Measurements from ENCODE around the gene INPP5A.
"Not testable (repeated sequence)": the region's sequence is repeated elsewhere in the genome, so short reads cannot be mapped to it uniquely, and the experiment has no call there.

INPP5A gene

DNA sequence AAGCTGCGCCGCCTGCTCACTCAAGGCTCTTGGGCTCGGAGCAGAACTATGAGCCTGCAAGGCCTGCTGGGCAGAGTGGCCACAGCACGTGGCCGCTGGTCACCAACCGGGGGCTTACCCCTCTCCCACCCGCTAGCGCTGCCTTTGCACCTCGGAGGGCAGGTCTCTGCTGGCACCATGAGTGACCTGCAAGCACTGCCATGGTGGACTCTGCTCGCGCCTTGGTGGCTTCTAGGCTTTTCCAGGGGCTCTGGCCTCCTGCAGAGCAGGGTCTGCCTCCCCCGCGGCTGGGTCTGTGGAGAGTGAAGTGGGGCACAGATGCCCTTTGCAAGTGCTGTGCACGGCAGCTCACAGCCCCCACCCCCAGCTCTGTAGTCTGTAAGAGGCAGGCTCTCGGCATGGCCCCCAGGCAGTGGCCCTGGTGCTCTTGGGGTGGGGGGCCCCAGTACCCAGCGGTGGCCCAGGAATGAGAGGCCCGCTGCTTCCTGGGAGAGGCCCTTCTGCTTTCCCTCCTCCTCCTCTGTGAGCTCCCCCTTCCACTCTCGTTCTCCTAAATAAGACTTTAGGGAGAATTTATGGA lies 119.6 kb downstream of the INPP5A start:
- no peak for DNase-seq

DNA sequence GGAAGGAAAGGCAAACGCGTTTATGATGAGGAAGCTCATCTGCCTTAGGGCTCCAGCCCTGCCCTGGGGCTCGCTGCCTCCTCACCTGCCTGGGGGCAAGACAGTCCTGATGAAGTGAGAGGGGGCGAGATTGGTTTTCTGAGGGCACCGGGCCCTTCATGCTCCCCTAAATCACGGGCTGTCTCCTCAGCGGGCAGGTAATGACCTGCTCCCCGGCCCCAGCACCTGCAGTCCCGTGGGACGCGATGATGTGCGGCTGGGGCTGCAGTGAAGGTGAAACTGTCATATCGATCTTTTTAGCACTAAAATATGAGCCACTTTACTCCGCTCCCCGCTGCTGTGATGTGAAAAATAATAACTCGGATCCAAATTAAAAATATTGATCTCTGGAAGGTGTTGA lies 120.2 kb downstream of the INPP5A start:
- DNase-seq, result no peak

DNA sequence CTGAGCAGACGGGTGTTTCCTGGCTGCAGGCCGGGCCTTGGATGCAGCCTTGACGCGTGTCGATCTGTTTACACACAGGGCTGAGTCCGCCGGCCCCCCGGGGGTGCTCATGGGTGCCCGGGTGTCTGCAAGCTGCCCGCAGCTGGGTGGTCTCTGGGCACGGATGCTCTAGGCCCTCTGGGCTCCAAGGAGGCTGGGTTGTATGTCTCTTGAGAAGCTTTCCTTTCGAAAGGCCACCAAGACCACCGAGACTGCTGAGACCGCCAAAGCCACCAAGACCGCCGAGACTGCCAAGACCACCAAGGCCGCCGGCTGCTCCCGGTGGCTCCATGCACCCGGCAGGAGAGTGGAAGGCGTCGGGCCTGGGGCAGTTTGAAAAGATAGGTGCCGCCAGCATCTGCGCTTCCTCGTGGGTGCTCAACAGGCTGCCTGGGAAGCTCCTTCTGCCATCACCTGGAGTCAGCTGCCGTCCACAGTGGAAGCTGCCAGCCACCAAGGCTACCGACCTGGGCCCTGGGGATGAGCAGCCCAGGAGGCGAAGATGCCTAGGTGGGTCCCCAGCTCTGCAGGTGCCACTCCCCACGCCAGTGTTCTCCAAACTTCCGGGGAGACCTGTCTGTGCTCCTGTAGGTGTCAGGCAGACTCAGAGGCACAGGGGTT lies 121.1 kb downstream of the INPP5A start:
- no peak for DNase-seq

DNA sequence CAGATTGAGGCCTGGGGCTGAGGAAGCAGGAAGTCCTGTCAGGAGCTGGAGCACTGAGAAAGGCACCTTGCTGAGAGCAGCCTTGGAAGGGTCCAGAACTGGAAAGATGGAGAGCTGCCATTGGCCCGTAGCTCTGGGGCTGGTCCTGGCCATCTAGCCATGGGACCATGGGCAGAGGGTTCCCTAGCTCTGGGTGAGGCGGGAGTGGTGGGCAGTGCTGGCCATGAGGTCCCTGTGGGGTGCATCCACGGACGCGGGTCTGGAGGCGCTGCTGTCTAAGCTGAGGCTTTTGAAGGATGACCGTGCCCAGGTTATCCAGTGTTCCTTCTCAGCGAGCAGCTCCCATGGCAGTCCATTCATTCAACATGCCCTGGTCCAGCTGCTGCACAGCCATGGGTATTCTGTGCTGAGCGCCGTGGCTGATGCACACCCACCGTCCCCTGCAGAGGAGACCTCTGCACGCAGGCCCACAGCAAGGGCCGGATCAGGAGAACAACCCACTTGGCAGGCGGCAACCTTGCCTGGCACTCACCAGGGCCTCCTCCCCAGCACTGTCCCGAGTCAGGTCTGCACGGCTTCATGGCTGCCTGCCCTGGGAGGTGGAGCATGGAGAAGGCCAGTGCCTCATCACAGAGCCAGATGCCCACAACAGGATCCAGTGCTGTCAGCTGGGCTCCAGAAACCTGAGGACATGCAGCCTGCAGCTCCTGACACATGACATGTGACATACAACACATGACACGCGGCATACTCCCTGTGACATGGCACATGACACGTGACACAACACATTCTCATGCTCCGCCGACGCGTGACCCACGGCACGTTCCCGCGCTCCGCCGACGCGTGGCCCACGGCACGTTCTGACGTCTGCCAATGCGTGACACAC lies 121.9 kb downstream of the INPP5A start:
- DNase-seq, result no peak

DNA sequence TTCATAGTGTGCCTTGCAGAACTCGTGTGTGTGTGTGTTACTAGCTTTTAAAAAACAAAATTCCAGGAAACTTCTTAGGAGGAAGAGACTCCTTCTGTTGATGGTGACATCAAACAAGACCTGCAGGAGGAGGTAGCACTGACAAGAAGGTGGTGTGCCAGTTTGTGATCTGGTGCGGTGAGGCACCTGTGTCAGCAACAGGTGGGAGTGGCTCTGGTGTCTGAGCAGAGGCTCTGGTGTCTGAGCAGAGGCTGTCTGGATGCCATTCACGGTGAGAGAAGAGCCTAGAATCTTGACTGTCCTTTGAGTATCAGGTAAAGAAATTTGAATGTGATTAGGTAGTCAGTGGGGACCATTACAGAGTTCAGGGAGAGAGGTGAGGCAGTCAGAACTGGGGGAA lies 122.8 kb downstream of the INPP5A start:
- DNase-seq, result no peak

DNA sequence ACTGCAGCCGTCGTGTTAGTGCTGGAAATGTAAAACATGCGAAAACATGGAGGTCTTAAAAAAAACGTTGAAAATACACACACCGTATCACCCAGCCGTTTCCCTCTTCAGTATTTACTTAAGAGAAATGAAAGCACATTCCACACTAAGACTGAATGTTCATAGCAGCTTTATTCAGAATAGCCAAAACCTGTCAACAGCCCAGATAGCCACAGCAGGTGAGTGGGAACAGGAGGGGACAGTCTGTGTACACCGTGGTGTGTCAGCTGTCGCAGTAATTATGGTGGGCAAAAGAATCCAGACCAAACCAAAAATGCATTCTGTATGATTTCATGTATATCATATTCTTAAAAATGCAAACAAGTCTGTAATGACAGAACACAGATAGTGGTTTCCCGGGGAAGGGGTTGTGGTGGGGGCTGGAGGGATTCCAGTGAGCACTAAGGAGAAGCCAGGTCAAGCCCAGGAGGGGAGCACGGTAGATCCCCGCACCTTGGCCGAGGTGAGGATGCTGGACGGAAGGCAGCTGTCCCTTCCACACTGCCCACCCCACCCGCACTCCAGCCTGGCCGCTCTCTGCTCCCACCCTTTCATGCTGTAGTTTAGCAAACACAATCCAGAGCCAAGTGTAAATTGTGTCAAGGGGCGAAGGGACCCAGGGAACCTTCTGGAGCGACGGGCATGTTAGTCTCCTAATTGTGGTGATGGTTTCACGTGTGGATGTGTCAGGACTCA lies 124.8 kb downstream of the INPP5A start:
- DNase-seq, result no peak

DNA sequence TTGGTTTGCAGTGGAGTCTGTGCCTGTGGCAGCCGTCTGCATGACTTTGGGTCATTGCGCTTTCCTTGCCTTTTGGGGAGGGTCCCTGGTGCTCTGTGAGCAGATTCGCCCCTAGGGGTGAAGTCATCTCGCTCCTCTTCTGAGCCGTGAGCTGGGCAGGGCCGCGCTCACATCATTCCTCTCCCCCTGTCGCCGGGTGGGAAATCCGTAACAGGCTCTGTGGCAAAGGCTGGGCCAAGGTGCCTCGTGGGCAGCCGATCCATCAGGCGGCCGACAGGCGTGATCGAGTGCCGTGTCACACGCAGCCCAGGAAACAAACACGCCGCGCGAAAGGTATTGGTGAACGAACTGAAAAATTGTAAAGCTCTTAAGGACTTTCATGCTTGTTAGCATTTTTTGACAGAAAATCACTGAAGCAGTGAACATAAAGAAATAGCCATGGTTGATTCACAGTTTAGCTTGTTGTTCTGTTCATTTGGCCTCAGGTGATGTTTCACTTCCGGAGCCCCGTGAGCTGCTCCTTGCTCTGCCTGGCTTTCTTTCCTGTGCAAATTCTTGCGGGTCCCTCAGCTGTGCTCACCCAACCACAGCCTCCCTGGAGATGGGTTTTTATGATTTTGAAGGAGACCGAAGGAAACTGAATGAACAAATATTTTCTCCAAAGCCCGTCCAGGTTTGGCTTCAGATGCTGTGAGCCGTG lies 126.2 kb downstream of the INPP5A start:
- peak; percentile 32 for DNase-seq

DNA sequence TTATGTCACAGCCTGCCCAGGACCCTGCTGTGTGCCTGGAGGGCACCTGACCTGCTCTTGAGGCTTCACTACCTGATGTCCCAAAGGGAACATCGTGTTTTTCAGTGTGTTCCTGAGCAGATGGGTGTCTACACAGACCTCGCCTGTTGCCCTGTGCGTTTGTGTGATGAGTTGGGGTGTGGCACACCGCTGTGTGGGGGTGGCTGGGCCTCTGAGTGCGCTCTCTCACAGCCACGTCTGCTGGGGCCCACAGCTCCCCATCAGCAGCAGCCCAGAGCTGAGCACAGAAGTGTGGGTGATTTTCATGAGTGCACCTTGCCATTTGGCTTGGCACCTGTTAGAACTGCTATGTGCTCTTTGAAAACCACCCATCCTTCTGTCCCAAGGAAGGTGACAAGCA lies 126.8 kb downstream of the INPP5A start:
- DNase-seq, result no peak

DNA sequence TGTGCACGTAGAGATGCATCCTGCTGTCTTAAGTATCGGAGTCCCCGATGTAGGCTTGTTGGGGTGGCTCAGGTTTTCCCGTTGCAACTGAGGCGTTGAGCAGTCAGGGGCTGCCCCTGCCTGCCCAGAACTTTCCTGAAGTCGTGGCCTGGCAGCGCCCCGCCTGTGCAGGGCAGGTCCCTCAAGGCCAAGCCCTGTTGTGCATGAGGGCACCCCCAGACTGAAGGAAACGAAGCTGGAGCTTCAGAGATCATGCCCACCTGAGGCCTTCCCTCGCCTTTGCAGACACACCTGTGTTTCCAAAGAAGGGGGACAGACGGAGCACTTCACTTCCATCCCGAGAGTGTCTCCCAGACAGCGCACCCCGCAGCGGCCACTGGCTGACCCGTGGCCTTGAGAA lies 127.3 kb downstream of the INPP5A start:
- no peak for DNase-seq

DNA sequence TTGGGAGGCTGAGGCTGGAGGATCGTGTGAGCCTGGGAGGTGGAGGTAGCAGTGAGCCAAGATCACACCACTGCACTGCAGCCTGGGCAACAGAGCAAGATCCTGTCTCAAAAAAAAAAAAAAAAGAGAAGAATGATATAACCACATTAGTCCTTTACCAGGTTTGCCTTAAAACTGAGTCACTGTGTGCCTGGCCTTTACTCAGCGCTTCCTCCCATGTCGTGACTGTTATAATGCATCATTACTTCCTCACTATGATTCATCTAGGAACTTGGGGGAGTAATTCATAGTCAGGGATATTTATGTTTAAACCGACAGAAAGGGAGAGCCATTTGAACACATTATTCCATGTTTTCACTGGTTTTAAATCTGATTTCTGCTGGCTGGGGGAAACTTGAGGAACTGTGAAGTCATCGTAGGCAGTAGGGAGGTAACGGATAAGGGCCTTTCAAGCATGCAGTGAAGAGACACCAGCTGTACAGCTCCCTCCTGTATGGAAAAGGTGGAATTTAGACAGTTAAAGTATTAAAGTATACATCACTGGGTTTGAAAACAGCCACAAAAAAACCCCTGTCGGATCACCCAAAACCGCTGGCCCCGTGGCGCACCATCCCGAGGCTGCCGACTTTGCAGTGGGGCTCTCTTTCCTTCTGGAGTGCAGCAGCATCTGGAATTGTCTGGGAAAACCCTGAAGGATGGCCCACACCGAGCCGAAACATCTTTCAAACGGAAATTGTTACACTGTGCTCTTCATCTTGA lies 128.5 kb downstream of the INPP5A start:
- DNase-seq, result no peak

DNA sequence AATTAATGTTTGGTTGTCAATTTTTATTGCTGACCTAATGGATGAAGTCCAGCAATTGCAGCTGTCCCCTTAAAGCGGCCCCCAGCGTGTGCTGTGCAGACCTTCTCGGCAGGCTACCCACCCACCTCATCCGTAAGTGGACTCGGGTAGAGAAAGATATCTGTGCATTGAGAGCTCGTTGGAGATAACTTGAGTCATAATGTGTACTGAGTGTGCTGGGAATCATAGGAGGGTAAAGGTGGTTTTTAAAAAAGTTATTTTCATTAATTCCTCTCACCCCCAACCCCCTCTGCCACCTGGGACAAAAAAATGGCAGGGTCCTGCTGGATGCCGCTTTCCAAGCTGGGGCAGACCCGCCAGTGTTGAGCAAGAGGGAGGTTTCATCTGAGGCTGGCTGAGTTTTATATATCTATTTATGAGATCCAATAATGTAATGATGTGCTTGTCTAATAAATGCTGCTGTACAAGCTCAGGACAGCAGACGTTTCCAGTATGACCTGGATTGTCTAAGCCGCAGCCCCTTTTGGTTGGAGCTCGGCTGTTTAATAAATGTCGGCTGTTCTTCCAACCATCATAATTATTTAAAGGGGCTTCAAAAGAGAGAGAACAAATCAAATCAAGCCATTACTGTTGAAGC lies 129.2 kb downstream of the INPP5A start:
- no peak for DNase-seq

DNA sequence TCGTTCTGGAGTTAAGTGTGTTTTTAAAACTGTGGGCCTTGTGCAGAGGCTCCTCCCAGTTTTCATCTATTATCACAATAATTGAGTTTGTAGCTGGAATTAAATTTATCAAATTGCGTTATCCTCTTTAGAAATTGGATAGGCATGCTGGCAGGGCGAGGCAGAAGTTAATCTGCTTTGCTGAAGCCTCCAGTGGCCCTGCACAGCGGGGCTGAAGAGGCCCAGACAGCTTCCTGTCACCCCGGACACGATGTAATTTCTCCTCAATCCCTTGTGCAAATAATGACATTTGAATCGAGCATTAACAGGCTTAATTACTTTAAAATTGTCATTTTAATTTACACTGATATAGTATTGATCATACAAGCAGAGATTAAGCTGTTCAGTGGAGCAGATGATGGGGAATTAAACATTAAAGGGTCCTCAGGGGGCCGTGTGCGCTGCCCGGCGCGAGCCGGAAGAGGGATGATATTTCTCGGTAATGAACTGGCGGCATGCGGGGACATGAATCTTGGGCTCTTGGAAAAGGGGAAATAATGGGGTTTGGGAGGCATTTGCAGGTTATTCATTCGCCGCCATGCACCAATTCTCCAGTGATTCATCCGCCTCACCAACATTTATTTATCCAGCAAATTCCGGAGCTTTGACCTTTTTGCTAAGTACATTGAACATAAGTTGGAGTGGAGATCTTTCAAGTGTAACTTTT lies 129.9 kb downstream of the INPP5A start:
- peak; percentile 39 for DNase-seq

DNA sequence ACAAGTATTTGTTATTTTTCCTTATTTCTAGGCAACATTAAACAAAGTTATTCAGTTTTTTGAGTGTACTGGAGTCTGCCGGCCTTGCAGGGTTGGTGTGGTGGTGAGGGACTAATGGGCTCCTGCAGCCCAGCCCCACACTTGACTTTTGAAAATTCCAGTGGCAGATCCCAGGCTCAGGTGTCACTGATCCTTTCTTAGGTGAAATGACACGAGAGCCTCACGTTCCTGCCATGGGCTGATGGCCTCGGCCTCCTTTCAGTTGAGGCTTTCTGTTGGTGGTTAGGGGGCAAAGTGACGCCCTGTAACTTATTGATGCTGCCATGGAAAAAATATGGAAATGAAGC lies 130.4 kb downstream of the INPP5A start:
- DNase-seq, result peak; percentile 25

DNA sequence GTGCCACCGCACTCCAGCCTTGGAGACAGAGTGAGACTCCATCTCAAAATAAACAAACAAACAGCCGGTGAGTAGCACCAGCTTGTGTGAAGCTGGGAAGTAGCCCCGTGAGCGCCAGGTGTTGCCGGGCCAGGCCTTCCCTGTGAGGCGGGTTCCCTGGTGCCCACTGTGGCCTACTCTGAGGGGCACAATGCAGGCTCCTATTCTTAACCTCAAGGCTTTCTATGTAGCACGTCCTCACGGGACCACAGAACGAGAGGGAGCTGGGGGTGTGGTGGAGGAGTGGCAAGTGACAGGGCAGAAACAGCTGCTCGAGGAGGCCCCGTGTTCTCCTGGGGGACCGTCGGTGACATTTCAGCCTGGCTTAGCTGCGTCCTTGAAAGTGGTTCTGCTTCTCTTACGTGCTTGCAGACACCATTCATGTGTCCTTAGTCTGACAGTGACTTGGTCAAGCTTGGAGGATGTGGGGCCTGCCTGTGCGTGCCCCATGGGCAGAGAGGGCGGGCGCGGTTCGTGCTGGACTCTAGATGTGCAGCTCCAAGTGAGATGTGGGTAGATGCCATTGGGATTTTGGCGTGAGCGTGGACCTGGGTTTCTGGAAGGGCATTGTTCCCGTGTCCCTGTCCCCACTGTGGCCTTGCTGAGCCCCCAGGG lies 131.7 kb downstream of the INPP5A start:
- no peak for DNase-seq

DNA sequence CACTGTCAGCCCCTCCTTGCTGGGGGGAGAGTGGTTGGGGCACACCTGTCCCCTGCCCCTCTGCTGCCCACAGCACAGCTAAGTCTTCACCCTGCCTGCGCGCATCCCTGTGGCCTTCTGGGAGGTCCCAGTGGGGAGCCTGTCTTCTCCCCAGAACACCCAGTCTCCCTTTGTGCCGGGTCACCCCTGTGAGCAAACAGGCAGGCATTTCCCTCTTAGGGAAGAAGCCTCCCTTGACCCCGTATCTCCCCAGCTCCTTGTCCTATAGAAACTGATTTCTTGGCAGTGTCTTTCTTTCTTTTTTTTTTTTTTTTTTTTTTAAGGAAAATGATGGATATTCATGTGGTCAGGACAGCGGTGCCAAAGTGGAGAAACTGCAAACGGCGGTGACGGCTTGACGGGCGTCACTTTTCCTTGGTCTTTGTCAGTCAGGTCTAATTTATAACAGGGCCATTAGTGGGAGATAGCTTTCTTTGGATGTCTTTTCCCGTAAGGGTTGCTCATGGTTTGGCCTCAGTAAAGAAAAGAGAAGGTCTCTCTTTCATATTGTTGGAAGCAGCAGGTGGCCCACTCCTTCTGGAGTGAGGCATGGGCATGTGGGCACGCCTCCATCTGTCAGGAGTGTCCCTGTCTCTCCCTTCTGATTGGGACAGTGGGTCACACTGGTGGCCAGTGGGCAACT lies 133.1 kb downstream of the INPP5A start:
- no peak for DNase-seq

DNA sequence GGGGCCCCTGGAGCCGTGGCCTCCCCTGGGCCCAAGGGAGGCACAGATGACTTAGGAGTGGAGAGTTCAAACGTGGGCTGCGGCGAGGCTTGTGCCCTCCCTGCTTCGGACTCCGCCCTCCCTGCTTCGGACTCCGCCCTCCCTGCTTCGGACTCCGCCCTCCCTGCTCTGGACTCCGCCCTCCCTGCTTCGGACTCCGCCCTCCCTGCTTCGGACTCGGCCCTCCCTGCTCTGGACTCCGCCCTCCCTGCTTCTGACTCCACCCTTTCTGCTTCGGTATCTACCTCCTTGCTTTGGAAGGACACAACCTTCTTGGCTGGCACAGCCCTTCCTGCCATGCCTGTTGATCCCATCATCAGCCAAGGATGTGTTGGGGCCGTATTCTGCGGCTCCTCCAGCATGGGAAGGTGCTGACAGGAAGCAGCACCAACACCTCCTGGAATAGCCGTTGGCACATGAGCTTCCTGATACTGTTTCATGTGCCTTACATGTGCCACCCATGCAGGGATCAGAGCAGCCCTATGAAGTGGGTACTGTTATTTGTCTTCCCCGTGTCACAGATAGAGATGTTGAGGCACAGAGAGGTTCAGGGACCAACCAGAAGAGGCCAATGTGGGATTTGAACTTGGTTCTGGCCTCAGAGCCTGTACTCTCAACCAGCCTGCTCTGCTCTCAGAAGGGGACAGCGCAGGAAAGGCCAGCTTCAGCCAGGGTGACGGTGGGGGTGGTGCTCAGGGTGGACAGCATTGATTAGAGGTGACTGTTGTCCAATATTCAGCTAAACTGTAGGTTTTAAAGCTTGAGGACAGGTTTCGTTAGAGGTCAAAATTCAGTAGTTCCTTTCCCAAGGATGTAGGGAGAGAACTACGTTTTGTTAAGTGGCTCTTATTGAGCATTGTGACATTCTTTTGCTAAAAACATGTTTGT lies 133.9 kb downstream of the INPP5A start:
- DNase-seq, result no peak

DNA sequence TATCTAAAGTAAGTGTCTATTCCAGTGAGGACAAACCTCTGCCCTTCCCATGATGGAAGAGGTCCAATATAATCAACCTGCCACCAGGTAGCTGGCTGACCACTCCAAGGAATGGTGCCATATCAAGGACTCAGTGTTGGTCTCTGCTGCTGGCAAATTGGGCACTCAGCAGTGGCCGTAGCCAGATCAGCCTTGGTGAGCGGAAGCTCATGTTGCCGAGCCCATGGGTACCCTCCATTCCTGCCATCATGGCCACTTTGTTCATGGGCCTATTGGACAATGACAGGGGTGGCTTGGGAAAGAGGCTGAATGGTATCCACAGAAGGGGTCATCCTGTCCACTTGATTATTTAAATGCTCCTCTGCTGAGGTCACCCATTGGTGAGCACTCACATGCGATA lies 136.2 kb downstream of the INPP5A start:
- DNase-seq, result not testable (repeated sequence)

DNA sequence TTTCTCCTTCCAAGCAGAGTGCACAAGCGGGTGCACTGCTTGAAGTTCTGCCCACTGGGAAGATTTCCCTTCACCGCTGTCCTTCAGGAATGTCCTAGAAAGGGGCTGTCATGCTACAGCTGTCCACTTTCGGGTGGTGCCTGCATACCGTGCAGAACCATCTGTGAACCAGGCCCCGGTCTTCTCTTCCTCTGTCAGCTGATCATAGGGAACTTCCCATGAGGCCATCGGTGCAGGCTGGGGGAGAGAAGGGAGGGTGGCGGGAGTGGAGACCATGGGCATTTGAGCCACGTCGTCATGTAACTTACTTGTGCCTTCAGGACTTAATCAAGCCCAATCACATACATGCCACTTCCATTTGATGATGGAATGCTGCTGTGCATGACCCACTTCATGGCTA lies 136.7 kb downstream of the INPP5A start:
- no peak for DNase-seq
